HG03342 (cell line): Measurements from ENCODE around the gene ZNF207.
"Not testable (repeated sequence)": the region's sequence is repeated elsewhere in the genome, so short reads cannot be mapped to it uniquely, and the experiment has no call there.

Experiments used
- ATAC-seq: cut with Tn5 transposase; IDR thresholded peaks from one replicate; pipeline ENCODE4 v1.9.1; 2021; ENCODE audit warnings: mild to moderate bottlenecking, moderate library complexity; ENCODE audit not compliant: unreplicated experiment

ZNF207 gene

DNA sequence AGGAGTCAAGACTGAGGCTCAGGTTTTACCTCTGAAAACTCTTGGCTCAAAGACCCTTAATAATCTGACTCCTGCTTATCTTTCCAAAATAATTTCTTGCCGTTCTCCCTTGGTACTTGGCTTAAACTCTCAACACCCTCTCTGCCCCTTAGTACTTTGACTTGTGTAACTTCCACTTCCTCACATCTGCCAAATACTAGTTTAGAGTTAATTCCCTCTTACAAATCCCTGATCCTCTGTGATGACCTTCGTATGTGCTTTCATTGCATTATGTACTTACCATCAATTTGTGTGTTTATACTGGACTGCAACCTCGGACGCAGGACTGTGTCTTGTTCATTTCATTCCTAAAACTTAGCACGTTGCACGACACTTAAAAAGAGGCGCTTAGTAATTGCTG is 35.2 kb downstream of the ZNF207 start:
- no peak for ATAC-seq

- ATAC-seq = no peak
Observed at GRCh38 chr17:32385971-32386370, 36.0 kb downstream of the ZNF207 start.

DNA sequence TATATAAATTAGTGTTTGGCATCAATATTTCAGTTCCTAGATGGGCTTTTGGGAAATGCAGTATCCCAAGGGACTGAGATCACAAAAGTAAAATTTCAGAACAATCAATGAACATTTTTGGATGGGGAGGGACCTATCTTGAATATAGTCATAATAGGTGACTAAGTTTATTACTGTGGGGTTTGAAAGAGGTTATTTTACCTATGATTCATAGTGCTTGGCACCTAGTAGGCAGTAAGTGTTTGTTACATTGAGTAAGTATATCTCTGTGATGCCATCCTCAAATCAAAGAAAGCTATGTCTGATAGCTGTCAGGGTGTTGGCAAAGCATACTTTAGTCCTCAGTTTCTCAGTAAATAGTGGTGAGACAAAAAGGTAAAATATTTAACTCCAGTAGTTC is 36.9 kb downstream of the ZNF207 start:
- ATAC-seq = no peak

- not testable (repeated sequence) for ATAC-seq
Observed at GRCh38 chr17:32388128-32388527, 38.2 kb downstream of the ZNF207 start.

GRCh38 chr17:32388613-32389459 is 38.9 kb downstream of the ZNF207 start:
- no peak for ATAC-seq

GRCh38 chr17:32393904-32394303 is 43.9 kb downstream of the ZNF207 start:
- ATAC-seq = no peak

DNA sequence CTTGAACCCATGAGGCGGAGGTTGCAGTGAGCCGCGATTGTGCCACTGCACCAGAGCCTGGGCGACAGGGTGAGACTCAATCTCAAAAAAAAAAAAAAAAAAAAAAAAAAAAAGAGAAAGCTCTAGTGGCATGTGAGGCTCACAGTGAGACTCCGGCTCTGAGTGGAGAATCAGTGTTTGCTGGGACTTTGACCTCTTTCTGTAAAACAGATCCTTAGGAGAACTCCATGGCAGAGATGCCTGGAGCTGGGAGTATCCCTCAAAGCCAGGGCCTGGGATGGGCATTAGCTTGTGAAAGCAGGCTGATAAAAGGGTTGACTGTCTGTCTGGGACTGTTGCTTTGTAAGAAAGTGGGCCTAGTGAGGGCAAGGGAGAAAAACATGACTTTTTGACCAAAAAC is 46.4 kb downstream of the ZNF207 start:
- ATAC-seq = no peak

DNA sequence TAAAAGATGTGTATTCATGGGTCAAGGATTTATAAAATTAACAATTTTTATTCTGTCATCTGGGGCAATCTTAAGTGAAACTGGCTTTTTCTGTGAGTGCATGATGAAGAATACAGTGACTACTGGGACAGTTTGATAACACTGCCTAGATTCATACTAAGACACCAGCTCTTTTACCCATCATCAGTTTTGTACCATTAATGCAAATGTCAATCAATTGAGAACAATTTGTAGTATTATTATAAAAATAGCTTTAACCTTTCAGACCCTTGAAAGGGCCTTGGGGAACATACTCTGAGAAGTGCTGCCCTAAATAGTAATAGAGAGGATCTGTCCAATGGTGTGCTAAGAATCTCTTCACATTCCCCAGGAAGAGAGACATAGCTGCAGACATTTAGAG is 49.0 kb downstream of the ZNF207 start:
- ATAC-seq = no peak

DNA sequence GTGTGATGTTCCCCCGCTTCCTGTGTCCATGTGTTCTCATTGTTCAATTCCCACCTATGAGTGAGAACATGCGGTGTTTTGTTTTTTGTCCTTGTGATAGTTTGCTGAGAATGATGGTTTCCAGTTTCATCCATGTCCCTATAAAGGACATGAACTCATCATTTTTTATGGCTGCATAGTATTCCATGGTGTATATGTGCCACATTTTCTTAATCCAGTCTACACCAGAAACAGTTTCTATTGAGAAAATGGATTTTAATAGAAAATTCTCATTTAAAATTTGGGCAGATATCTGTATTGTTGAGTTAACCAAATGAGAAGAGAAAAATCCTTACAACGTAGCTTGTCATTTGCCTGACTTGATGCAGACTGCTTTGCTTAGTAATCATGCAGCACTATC is 60.1 kb downstream of the ZNF207 start:
- not testable (repeated sequence) for ATAC-seq

DNA sequence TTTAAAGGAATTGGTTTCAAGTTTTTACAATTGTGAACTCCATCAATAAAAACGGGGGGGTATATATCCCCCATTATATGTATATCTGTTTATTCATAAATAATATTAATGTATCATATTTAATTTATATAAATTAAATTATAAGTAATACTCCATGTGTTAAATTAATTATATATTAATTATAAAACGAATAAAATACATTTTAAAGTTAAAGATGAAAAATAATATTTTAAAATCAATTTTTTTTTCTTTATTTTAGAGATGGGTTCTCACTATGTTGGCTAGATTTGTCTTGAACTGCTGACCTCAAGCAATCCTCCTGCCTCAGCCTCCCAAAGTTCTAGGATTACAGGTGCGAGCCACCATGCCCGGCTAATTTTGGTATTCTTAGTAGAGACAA is 76.9 kb downstream of the ZNF207 start:
- no peak for ATAC-seq

DNA sequence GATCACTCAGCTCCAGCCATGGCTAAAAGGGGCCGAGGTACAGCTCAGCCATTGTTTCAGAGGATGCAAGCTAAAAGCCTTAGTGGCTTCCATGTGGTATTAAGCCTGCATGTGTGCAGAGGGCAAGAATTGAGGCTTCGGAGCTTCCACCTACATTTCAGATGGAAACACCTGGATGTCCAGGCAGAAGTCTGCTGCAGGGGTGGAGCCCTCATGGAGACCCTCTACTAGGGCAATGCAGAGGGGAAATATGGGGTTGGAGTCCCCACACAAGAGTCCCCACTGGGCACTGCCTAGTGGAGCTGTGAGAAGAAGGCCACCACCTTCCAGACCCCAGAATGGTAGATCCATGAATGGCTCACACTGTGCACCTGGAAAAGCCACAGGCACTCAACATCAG is 79.6 kb downstream of the ZNF207 start:
- no peak for ATAC-seq
